GM23248 (cell line): ENCODE data around the gene BACE2.

Experiments used
- EZH2 ChIP-seq: fragments of 200-600 bp; sonication (generic); IDR thresholded peaks from 2 replicates; pipeline ENCODE4 v1.6.1; 2018; ENCODE audit warnings: antibody characterized with exemption, mild to moderate bottlenecking; ENCODE audit not compliant: insufficient read depth, poor library complexity, severe bottlenecking
- EZH2phosphoT487 ChIP-seq: fragments of 200-600 bp; sonication (generic); IDR thresholded peaks from 2 replicates; pipeline ENCODE4 v1.6.1; 2018; ENCODE audit warnings: antibody characterized with exemption, moderate library complexity, mild to moderate bottlenecking, low read depth; ENCODE audit not compliant: insufficient read depth

GRCh38 chr21:41289431-41289830 lies 121.5 kb downstream of the BACE2 start:
- TF ChIP-seq EZH2 (no peak), EZH2phosphoT487 (no peak)
